ENCODE measurements around the gene HSH2D. TPM values are rescaled to one million over a fixed set of nuclear protein-coding genes. Genes with fewer than 3 reads are reported as not detected.

HSH2D gene
- total RNA-seq, 1 experiment from 2014 or later = 0.49 TPM

GRCh38 chr19:16156904-16157303, 13.4 kb downstream of the HSH2D start:
- no TSS peak for BruUV-seq (replicated peaks)
- ChIA-PET CTCF (interaction anchor here (0.6 to 1.2 kb wide), 2 partner anchors 527 to 656 kb away, joined by 3 to 4 read pairs; no protein-coding TSS in a partner anchor), POLR2A (no interaction called here)

DNA sequence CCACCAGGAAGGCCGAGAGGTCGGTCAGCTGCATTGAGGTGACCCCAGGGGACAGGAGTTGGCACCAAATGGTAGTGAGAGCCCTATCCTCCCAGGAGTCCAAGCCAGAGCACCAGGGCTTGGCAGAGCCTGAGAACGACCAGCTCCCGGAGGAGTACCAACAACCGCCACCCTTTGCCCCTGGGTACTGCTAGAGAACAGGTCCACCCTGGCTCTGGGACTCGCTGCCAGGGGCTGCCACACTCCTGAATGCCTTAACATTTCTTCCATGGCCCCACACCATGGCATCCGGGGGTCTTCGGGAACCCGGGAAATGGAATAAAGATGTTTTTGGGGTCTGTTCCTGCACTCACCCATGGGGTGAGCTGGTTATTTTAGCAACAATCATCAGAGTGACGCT, 14.1 kb downstream of the HSH2D start:
- Mint-ChIP-seq H3K4me3 (ENCODE audit: unreplicated experiment) (no peak overlapping the region), H3K27ac (ENCODE audit: low read depth, unreplicated experiment) (no peak overlapping the region), H3K27me3 (ENCODE audit: insufficient read depth, unreplicated experiment) (no peaks in the 10 kb centered on the region), H3K4me1 (ENCODE audit: insufficient read depth, unreplicated experiment) (peaks cover 14% of the 10 kb centered on the region), H3K9me3 (ENCODE audit: unreplicated experiment) (no peaks in the 10 kb centered on the region), H3K36me3 (ENCODE audit: insufficient read depth, unreplicated experiment) (no peaks in the 10 kb centered on the region)
- no TSS peak for BruUV-seq (replicated peaks)
- TF ChIP-seq, protein P1, sequence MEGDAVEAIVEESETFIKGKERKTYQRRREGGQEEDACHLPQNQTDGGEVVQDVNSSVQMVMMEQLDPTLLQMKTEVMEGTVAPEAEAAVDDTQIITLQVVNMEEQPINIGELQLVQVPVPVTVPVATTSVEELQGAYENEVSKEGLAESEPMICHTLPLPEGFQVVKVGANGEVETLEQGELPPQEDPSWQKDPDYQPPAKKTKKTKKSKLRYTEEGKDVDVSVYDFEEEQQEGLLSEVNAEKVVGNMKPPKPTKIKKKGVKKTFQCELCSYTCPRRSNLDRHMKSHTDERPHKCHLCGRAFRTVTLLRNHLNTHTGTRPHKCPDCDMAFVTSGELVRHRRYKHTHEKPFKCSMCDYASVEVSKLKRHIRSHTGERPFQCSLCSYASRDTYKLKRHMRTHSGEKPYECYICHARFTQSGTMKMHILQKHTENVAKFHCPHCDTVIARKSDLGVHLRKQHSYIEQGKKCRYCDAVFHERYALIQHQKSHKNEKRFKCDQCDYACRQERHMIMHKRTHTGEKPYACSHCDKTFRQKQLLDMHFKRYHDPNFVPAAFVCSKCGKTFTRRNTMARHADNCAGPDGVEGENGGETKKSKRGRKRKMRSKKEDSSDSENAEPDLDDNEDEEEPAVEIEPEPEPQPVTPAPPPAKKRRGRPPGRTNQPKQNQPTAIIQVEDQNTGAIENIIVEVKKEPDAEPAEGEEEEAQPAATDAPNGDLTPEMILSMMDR (IDR thresholded peaks at IDR 0.05; ENCODE audit: unreplicated experiment) = no peak
- no peak for DNase-seq (ENCODE audit: unreplicated experiment)
- intact Hi-C loops (cut with micrococcal nuclease) = no loop called here
- CTCF ChIA-PET = interaction anchor here (0.6 kb wide), 2 partner anchors 11 to 656 kb away, joined by 3 to 4 read pairs; no protein-coding TSS in a partner anchor
- POLR2A ChIA-PET = no interaction called here

More at GRCh38 chr19:16156904-16157303, 13.4 kb downstream of the HSH2D start:
- no peak overlapping the region for H3K27ac Mint-ChIP-seq (ENCODE audit: low read depth, unreplicated experiment)
- no peaks in the 10 kb centered on the region for H3K36me3 Mint-ChIP-seq (ENCODE audit: insufficient read depth, unreplicated experiment)
- H3K27me3 Mint-ChIP-seq (ENCODE audit: insufficient read depth, unreplicated experiment) = no peaks in the 10 kb centered on the region
- no peaks in the 10 kb centered on the region for H3K9me3 Mint-ChIP-seq (ENCODE audit: unreplicated experiment)
- TF ChIP-seq, protein P1 (IDR thresholded peaks at IDR 0.05; ENCODE audit: unreplicated experiment) = no peak
- peaks cover 13% of the 10 kb centered on the region for H3K4me1 Mint-ChIP-seq (ENCODE audit: insufficient read depth, unreplicated experiment)
- DNase-seq (ENCODE audit: unreplicated experiment) = no peak
- intact Hi-C loops (cut with micrococcal nuclease) = no loop called here
- H3K4me3 Mint-ChIP-seq (ENCODE audit: unreplicated experiment) = no peak overlapping the region

GRCh38 chr19:16159655-16160054, 16.2 kb downstream of the HSH2D start:
- no peak for DNase-seq (ENCODE audit: unreplicated experiment)
- H3K9me3 Mint-ChIP-seq (ENCODE audit: unreplicated experiment) = no peaks in the 10 kb centered on the region
- intact Hi-C loops (cut with micrococcal nuclease) = loop anchor here (2.0 kb wide), 1 partner anchor 49 kb away; the partner anchor contains the start of gene RAB8A
- no peaks in the 10 kb centered on the region for H3K27me3 Mint-ChIP-seq (ENCODE audit: insufficient read depth, unreplicated experiment)
- TF ChIP-seq, protein P1 (IDR thresholded peaks at IDR 0.05; ENCODE audit: unreplicated experiment) = no peak
- H3K4me3 Mint-ChIP-seq (ENCODE audit: unreplicated experiment) = no peak overlapping the region
- H3K27ac Mint-ChIP-seq (ENCODE audit: low read depth, unreplicated experiment) = no peak overlapping the region
- H3K36me3 Mint-ChIP-seq (ENCODE audit: insufficient read depth, unreplicated experiment) = no peaks in the 10 kb centered on the region
- ChIA-PET CTCF (interaction anchor here (0.7 kb wide), 1 partner anchor 12 kb away, joined by 3 read pairs; no protein-coding TSS in a partner anchor), POLR2A (no interaction called here)
- BruUV-seq (replicated peaks) = no TSS peak
- H3K4me1 Mint-ChIP-seq (ENCODE audit: insufficient read depth, unreplicated experiment) = peaks cover 14% of the 10 kb centered on the region

GRCh38 chr19:16160445-16160942, 17.0 kb downstream of the HSH2D start:
- intact Hi-C loops (cut with micrococcal nuclease) = loop anchor here (2.0 kb wide), 1 partner anchor 50 kb away; the partner anchor contains the start of gene RAB8A
- ChIA-PET POLR2A (no interaction called here), CTCF (no interaction called here)
- TF ChIP-seq, protein P1 (IDR thresholded peaks at IDR 0.05; ENCODE audit: unreplicated experiment) = no peak
- H3K27me3 Mint-ChIP-seq (ENCODE audit: insufficient read depth, unreplicated experiment) = no peaks in the 10 kb centered on the region
- H3K4me1 Mint-ChIP-seq (ENCODE audit: insufficient read depth, unreplicated experiment) = peaks cover 14% of the 10 kb centered on the region
- no peak for DNase-seq (ENCODE audit: unreplicated experiment)
- no TSS peak for BruUV-seq (replicated peaks)
- no peak overlapping the region for H3K4me3 Mint-ChIP-seq (ENCODE audit: unreplicated experiment)
- H3K27ac Mint-ChIP-seq (ENCODE audit: low read depth, unreplicated experiment) = peak overlapping the region; percentile 63
- no peaks in the 10 kb centered on the region for H3K9me3 Mint-ChIP-seq (ENCODE audit: unreplicated experiment)
- no peaks in the 10 kb centered on the region for H3K36me3 Mint-ChIP-seq (ENCODE audit: insufficient read depth, unreplicated experiment)

All from MCF 10A (cell line).